ENCODE results near the gene EPB41L4A.

The EPB41L4A gene

DNA sequence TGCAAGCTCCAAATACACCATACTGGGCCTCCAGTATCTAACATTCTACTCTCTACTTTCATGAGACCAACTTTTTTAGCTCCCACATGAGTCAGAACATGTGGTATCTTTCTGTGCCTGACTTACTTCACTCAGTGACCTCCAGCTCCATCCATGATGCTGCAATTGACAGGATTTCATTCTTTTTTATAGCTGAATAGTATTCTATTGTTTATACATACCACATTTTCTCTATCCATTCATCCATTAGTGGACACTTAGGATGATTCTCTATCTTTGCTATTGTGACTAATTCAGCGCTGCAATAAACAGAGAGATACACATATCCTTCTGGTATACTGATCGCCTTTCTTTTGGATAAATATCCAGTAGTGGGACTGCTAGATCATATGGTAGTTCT is 68.5 kb downstream of the EPB41L4A start:
- no peak for DNase-seq

DNA sequence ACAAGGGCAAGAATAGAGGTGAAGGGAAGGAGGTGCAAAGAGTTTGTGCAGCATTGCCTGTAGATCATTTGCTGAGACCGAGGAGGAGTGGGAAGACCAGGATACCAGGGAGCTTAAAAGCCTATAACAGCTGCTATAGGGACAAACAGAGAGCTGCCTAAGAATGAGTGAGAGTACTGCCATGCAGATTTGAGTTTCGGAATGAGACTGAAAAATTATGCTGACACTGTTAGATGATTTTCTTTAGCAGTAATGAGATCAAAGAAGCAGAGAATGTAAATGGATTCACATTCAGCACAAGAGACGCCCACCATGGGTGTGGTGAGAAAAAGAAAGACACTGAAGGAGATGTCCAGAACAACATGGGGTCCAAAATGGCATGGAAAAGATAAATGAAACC is 69.7 kb downstream of the EPB41L4A start:
- DNase-seq = no peak

- DNase-seq = no peak
Measured at GRCh38 chr5:112348915-112349314, 70.2 kb downstream of the EPB41L4A start.

DNA sequence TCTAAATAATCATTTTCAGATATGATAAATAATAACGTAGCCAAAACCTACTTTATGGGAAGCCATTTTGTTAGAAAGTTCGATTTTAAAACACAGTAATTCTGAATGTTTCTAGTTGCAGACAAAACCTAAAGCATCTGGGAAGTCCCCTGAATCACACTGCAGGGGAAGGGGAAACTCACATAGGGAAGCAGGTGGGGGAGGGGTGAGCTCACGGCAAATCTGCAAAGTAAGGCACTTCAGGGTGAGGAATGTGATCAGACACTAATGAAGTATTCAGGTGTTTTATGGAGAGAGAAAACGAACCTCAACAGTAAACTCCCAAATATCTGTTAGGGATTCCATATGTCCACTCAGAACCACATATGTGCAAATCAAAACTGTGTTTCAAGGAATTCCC is 70.7 kb downstream of the EPB41L4A start:
- no peak for DNase-seq

GRCh38 chr5:112346411-112347044 is 72.5 kb downstream of the EPB41L4A start:
- no peak for DNase-seq

- no peak for DNase-seq
Measured at GRCh38 chr5:112344540-112344939, 74.5 kb downstream of the EPB41L4A start.

GRCh38 chr5:112342389-112342788 is 76.7 kb downstream of the EPB41L4A start:
- peak; percentile 37 for DNase-seq

- DNase-seq = no peak
Measured at GRCh38 chr5:112339761-112340160, 79.3 kb downstream of the EPB41L4A start.

DNA sequence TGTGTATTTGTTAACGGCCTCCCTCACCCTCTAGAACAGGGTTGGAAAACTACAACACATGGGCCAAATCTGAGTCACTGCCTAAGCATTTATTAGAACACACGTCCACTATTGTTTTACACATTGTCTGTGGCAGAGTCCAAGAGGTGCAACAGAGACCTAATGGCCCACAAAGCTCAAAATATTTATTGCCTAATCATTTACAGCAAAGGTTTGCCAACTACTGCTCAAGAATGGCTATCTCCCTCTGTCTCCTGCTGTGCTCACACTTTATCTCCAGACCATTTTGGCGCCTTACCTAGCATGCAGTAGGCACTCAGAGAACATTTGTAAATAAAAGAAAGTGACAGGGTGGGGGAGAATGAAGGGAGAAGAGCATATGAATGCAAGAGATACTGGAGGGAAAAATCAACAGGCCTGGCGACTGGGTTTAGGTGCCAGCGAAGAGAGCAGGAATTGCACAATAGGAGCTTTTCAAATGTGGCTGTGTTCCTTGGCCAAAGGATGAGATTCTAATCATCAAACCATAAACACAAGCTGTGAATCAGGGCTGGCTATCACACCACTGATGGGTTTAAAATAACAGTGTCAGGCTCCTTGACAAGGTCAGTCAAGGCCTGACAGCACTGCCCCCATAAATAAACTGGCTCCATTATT is 80.3 kb downstream of the EPB41L4A start:
- no peak for DNase-seq

GRCh38 chr5:112333331-112333781 is 85.7 kb downstream of the EPB41L4A start:
- DNase-seq = peak; percentile 68

DNA sequence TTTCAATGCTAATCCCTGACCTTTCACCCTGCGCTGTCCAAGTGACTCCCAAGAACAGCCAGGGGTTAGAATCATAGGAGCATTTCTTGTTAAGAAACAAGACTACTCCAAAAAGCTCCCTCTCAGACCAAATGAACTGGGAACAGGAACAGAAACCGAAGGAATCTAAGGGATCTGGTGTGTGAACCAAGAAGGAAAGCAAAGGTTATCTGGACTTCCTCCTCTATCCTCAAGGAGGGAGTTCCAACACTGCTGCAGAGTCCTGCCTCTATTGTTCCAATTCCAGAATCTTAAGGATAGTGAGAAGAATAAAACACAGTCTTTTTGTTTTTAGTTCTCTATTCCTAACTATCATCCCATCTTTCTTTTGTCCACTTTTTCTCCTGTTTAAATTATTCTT is 87.2 kb downstream of the EPB41L4A start:
- DNase-seq = no peak

- DNase-seq = no peak
Measured at GRCh38 chr5:112329419-112330090, 89.5 kb downstream of the EPB41L4A start.

DNA sequence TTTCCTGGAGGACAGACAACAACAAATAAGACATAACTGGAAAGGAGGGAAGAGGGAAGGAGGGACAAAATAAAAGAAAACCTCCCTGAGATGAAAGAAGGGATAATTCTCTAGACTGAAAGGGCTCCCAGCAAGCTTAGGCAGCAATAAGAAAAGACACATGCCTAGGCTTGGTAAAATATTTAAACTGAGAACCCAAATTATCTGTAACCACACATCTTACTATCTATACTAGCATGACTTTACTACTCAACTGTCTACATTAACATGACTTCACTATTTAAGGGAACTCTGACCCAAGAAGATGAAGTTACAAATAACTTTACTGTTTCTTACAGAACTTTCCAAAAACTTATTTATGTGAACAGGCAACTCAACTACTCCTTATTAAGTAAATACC is 95.9 kb downstream of the EPB41L4A start:
- DNase-seq = no peak

DNA sequence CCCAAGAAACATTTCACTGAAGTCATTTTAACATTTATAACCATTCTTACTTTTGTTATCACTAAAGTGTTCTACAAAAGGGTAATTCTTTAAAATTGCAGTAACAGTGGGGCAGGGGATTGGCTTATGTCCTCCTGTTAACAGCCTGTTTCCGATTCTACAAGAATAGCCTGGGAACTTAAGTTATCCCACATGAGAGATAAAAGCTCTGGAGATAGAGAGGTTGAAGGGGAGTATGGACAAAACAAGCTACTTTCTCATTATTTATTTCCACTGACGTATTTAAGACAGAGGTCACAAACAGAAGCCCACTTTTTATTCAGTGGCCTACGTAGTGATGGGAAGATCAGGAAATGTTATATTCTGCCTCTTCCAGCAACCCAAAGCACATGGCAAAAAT is 98.7 kb downstream of the EPB41L4A start:
- no peak for DNase-seq

DNA sequence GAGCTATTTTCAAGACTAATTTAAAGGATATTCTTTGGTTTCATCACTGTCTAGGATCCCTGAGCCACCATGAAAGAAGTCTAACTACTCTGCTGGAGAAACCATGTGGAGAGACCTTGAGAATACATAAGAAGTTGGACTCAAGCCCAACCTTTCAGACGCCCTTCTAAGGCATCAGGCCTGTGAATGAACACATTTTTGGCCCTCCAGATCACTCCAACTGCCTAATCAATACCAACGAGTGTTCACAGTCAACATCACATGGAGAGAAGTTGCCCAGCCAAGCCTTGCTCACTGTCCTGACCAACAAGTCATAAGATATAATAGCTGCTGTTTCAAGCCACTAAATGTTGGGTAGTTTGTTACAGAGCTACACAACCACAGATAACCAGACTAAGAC is 100.7 kb downstream of the EPB41L4A start:
- no peak for DNase-seq

DNA sequence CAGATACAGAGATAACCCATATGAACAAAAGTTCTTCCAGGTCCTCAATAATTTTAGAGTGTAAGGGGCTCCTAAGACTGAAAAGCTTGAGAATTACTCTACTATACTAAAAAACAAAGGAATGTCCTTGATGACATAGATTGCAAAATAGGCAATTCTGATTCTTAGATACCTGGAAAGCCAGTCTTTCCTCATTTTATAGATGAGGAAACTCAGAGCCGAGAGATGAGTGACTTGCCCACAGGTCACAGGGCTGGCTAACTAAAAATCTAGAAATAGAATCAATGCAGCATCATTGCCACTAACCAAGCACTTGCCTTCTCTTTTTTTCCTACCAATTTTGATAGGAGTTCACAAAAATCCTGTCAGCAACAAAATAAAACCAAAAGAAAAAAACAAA is 101.2 kb downstream of the EPB41L4A start:
- DNase-seq = no peak

GRCh38 chr5:112316731-112317130 is 102.3 kb downstream of the EPB41L4A start:
- no peak for DNase-seq

GRCh38 chr5:112316006-112316405 is 103.1 kb downstream of the EPB41L4A start:
- no peak for DNase-seq

- DNase-seq = no peak
Measured at GRCh38 chr5:112312295-112313275, 106.5 kb downstream of the EPB41L4A start.

- DNase-seq = no peak
Measured at GRCh38 chr5:112310746-112311145, 108.3 kb downstream of the EPB41L4A start.

GRCh38 chr5:112308608-112309007 is 110.5 kb downstream of the EPB41L4A start:
- no peak for DNase-seq

- no peak for DNase-seq
Measured at GRCh38 chr5:112306956-112307355, 112.1 kb downstream of the EPB41L4A start.

- DNase-seq = no peak
Measured at GRCh38 chr5:112304743-112305142, 114.3 kb downstream of the EPB41L4A start.

Measured in retina (tissue), 1 donor.